PC-9 (cell line): ENCODE results near the gene BACH1. TPM values are rescaled to one million over a fixed set of nuclear protein-coding genes. Genes with fewer than 3 reads are reported as not detected.

ENCODE experiments used
- BruUV-seq: library from RNA; stranded (reverse); fragments of 400-500 nt; replicated peaks from 2 replicates; lab custom pipeline; 2021; lab: Mats Ljungman, UMichigan
- CTCF ChIA-PET: fragments of 300-600 bp; sonication (Branson Sonifier 250); formaldehyde crosslinking; loops from one replicate; lab custom pipeline; 2022; ENCODE audit warnings: antibody characterized with exemption; lab: Charles Lee
- POLR2A ChIA-PET: fragments of 300-600 bp; sonication (Branson Sonifier 250); formaldehyde crosslinking; loops from one replicate; lab custom pipeline; 2022; ENCODE audit warnings: antibody characterized with exemption; ENCODE audit not compliant: unreplicated experiment; lab: Charles Lee
- DNase-seq, 2 experiments: peaks; one replicate each; pipeline versions ENCODE4 v3.0.0 to v3.0.0-alpha.2; 2015 to 2022; ENCODE audit warnings: mixed read lengths in 1 of 2
- H2AFZ ChIP-seq: fragments of 200-600 bp; sonication (generic); 2 replicates; pipeline ENCODE4 v1.8.1; 2017; ENCODE audit warnings: antibody characterized with exemption
- H3F3A ChIP-seq: fragments of 200-600 bp; sonication (generic); 2 replicates; pipeline ENCODE4 v1.8.1; 2017; ENCODE audit warnings: antibody characterized with exemption, mild to moderate bottlenecking, low read depth; ENCODE audit not compliant: insufficient read depth
- H3K27ac ChIP-seq: fragments of 200-600 bp; sonication (generic); 2 replicates; pipeline ENCODE4 v1.6.1; 2016; ENCODE audit warnings: mixed run types
- H3K27me3 ChIP-seq: fragments of 200-600 bp; sonication (generic); 2 replicates; pipeline ENCODE4 v1.6.1; 2016; ENCODE audit warnings: low read depth, mixed run types; ENCODE audit not compliant: insufficient read depth
- H3K36me3 ChIP-seq: fragments of 200-600 bp; sonication (generic); 2 replicates; pipeline ENCODE4 v1.6.1; 2016; ENCODE audit warnings: low read depth, mixed run types
- H3K4me1 ChIP-seq: fragments of 200-600 bp; sonication (generic); replicated peaks from 2 replicates; pipeline ENCODE4 v1.6.1; 2016; ENCODE audit warnings: mixed run types; ENCODE audit not compliant: insufficient read depth
- H3K4me2 ChIP-seq: fragments of 200-600 bp; sonication (generic); 2 replicates; pipeline ENCODE4 v1.6.1; 2017; ENCODE audit warnings: mixed run types
- H3K4me3 ChIP-seq: fragments of 200-600 bp; sonication (generic); 2 replicates; pipeline ENCODE4 v1.6.1; 2016; ENCODE audit warnings: mixed run types
- H3K79me2 ChIP-seq: fragments of 200-600 bp; sonication (generic); 2 replicates; pipeline ENCODE4 v1.6.1; 2017; ENCODE audit warnings: low read depth, mixed run types
- H3K9me2 ChIP-seq: fragments of 200-600 bp; sonication (generic); 2 replicates; pipeline ENCODE4 v1.8.1; 2017; ENCODE audit warnings: mild to moderate bottlenecking; ENCODE audit not compliant: insufficient read depth
- H3K9me3 ChIP-seq: fragments of 200-600 bp; sonication (generic); 2 replicates; pipeline ENCODE4 v1.8.1; 2016; ENCODE audit warnings: low read depth; ENCODE audit not compliant: insufficient read depth
- H4K20me1 ChIP-seq: fragments of 200-600 bp; sonication (generic); 2 replicates; pipeline ENCODE4 v1.8.1; 2017; ENCODE audit not compliant: insufficient read depth
- EZH2 ChIP-seq: fragments of 200-600 bp; sonication (generic); IDR thresholded peaks from 2 replicates; pipeline ENCODE4 v1.8.0; 2017; ENCODE audit warnings: antibody characterized with exemption, low read depth
- intact Hi-C: fragments of 100-400 bp; cut with micrococcal nuclease; formaldehyde crosslinking; loops from one replicate; pipeline ENCODE4 v1.10.0; 2022; ENCODE audit not compliant: unreplicated experiment
- total RNA-seq: library from RNA; stranded (reverse); gene quantifications from 2 replicates; pipeline ENCODE4 v1.2.3, GENCODE V29; 2021
- TF ChIP-seq, protein P1 (sequence below): fragments of 200-600 bp; sonication (generic); conservative IDR thresholded peaks from 2 replicates; pipeline ENCODE4 v1.6.1; 2017; ENCODE audit warnings: mixed run types, antibody characterized with exemption, mild to moderate bottlenecking, moderate library complexity

The BACH1 gene
- total RNA-seq, 1 experiment from 2014 or later = 39.9 TPM

DNA sequence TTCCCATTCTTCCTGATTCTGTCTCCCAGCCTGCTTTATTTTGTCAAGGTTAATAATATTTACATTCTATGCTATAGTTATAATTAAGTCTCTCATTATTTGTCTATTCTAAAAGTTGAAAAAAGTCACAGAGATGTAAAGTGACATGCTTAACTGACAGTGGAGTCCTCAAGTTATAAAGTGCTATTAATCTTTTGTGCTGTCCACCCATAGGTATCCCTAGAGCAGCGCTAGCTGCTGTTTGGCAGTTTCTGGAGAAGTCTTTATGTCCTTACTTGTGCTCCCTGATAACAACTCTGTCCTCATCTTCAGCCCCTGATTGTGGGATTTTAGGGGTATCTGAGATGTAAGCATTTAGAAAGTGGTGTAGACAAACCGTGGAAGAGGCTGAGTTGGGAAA, 13.1 kb downstream of the BACH1 start:
- CTCF ChIA-PET = no interaction called here

DNA sequence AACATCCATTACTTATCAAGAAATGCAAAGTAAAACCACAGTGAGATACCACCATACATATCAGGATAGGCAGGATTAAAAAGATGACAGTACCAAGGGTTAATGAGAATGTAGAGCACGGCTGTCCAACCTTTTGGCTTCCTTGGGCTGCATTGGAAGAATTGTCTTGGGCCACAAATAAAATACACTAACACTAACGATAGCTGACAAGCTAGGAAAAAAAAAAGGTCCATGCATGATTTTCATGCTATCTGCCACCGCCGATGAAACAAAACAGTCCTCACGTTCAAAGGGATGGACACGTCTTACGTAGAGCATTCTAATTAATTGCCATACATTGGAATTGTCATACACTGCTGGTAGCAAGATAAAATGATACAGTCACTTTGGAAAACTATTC, 14.3 kb downstream of the BACH1 start:
- no TSS peak for BruUV-seq
- Histone ChIP-seq H3K9me3 (no peaks in the 10 kb centered on the region), H4K20me1 (peaks cover 52% of the 10 kb centered on the region), H3K4me2 (no peak overlapping the region), H3K27ac (no peak overlapping the region), H2AFZ (no peak overlapping the region), H3F3A (no peaks in the 10 kb centered on the region; the same call in 1 of the 2 replicates), H3K9me2 (no peaks in the 10 kb centered on the region), H3K79me2 (peaks cover 100% of the 10 kb centered on the region), H3K4me3 (no peak overlapping the region), H3K27me3 (no peaks in the 10 kb centered on the region), H3K36me3 (peaks cover 30% of the 10 kb centered on the region), H3K4me1 (0 out of 2 replicates have a peak, but pooled peaks cover 7% of the 10 kb centered on the region)
- DNase-seq = no peak
- CTCF ChIA-PET = interaction anchor here (0.5 kb wide), 1 partner anchor 222 kb away, joined by 3 read pairs; no protein-coding TSS in a partner anchor
- POLR2A ChIA-PET = no interaction called here
- intact Hi-C loops = no loop called here
- TF ChIP-seq EZH2 = no peak
- TF ChIP-seq, protein P1, sequence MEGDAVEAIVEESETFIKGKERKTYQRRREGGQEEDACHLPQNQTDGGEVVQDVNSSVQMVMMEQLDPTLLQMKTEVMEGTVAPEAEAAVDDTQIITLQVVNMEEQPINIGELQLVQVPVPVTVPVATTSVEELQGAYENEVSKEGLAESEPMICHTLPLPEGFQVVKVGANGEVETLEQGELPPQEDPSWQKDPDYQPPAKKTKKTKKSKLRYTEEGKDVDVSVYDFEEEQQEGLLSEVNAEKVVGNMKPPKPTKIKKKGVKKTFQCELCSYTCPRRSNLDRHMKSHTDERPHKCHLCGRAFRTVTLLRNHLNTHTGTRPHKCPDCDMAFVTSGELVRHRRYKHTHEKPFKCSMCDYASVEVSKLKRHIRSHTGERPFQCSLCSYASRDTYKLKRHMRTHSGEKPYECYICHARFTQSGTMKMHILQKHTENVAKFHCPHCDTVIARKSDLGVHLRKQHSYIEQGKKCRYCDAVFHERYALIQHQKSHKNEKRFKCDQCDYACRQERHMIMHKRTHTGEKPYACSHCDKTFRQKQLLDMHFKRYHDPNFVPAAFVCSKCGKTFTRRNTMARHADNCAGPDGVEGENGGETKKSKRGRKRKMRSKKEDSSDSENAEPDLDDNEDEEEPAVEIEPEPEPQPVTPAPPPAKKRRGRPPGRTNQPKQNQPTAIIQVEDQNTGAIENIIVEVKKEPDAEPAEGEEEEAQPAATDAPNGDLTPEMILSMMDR = no peak

More for the DNA sequence above, 13.1 kb downstream of the BACH1 start:
- H3K36me3 ChIP-seq = peaks cover 40% of the 10 kb centered on the region
- no TSS peak for BruUV-seq
- no peaks in the 10 kb centered on the region for H3K27me3 ChIP-seq
- intact Hi-C loops = no loop called here
- H3K4me2 ChIP-seq = no peak overlapping the region
- peaks cover 48% of the 10 kb centered on the region for H4K20me1 ChIP-seq
- no peaks in the 10 kb centered on the region for H3K9me3 ChIP-seq
- no peak overlapping the region for H2AFZ ChIP-seq
- TF ChIP-seq EZH2 = no peak
- TF ChIP-seq, protein P1 = no peak
- H3K9me2 ChIP-seq = no peaks in the 10 kb centered on the region
- POLR2A ChIA-PET = no interaction called here
- H3K79me2 ChIP-seq = peaks cover 100% of the 10 kb centered on the region
- H3F3A ChIP-seq = no peaks in the 10 kb centered on the region; the same call in 1 of the 2 replicates
- H3K4me1 ChIP-seq = 0 out of 2 replicates have a peak, but pooled peaks cover 7% of the 10 kb centered on the region
- H3K27ac ChIP-seq = no peak overlapping the region
- DNase-seq = no peak
- no peak overlapping the region for H3K4me3 ChIP-seq

DNA sequence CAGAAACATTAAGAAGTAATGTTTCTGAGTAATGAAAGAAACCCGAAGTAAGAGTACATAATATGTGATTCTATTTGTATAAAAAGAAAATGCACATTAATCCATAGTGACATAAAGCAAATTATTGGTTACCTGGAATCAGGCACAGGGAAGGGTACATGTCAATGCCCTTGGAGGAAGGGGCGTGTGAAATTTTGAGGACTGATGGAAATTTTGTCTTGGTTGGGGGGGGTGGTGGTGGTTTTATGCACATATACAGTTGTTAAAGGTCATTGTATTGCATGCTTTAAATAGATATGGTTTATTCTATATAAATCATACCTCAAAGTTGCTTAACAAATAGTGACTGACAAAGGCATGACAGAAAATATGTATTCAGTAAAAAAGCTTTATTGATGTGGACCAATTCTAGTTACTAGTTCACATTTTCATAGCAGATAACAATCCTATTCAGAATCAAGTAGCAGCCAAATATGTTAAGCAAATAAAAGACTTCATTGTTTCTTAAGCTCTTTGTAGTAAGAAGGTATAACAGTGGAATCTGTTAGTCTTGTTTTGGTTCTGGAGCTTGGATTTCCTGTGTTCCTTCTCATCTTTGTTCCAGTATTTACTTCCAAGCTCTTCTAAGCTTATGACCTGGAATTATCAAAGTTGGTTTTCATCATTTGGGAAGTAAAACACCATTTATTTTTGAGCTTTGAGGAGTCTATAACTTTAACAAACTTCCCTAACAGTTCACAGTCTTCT, 15.1 kb downstream of the BACH1 start:
- Histone ChIP-seq H3K4me2 (no peak overlapping the region), H3K4me3 (no peak overlapping the region), H4K20me1 (peaks cover 57% of the 10 kb centered on the region), H3F3A (no peaks in the 10 kb centered on the region; the same call in 1 of the 2 replicates), H3K9me2 (no peaks in the 10 kb centered on the region), H3K27ac (no peak overlapping the region), H3K4me1 (0 out of 2 replicates have a peak, but pooled peaks cover 7% of the 10 kb centered on the region), H3K79me2 (peaks cover 100% of the 10 kb centered on the region), H3K36me3 (peaks cover 24% of the 10 kb centered on the region), H3K27me3 (no peaks in the 10 kb centered on the region), H2AFZ (no peak overlapping the region), H3K9me3 (no peaks in the 10 kb centered on the region)
- POLR2A ChIA-PET = interaction anchor here (0.6 kb wide), 2 partner anchors 21 to 199 kb away, joined by 3 read pairs; no protein-coding TSS in a partner anchor
- intact Hi-C loops = no loop called here
- TF ChIP-seq, protein P1 = no peak
- TF ChIP-seq EZH2 = no peak
- no peak for DNase-seq
- CTCF ChIA-PET = no interaction called here
- BruUV-seq = no TSS peak
